Lung (tissue), 12 donors: ENCODE results near the gene GALT. TPM values are rescaled to one million over a fixed set of nuclear protein-coding genes. Genes with fewer than 3 reads are reported as not detected.

Source experiments
- ATAC-seq: fragments of 200-7000 bp; cut with Tn5 transposase; one replicate; pipeline ENCODE4 v1.9.1; 2020; ENCODE audit warnings: moderate number of reproducible peaks; ENCODE audit not compliant: insufficient read depth, low FRiP score
- DNase-seq, 3 donors: peaks; one replicate each; pipeline ENCODE4 v3.0.0-alpha.2; 2013 to 2017
- H3K27ac ChIP-seq, 2 donors: one replicate each; pipeline ENCODE4 v1.5.1; 2013; ENCODE audit warnings: mild to moderate bottlenecking in 2 of 2, moderate library complexity in 2 of 2, control low read depth in 1 of 2, inconsistent platforms in 1 of 2, low read depth in 1 of 2, low read length in 1 of 2
- H3K27me3 ChIP-seq, 3 donors: one replicate each; pipeline ENCODE4 v1.5.1; 2013; ENCODE audit warnings: low read length in 2 of 3; ENCODE audit not compliant: control insufficient read depth in 3 of 3, insufficient read depth in 3 of 3
- H3K36me3 ChIP-seq, 4 donors: one replicate each; pipeline ENCODE4 v1.5.1; 2013; ENCODE audit warnings: low read length in 4 of 4, mild to moderate bottlenecking in 1 of 4, moderate library complexity in 1 of 4; ENCODE audit not compliant: control insufficient read depth in 4 of 4, insufficient read depth in 4 of 4
- H3K4me1 ChIP-seq, 5 donors: one replicate each; pipeline ENCODE4 v1.5.1; 2013; ENCODE audit warnings: low read length in 5 of 5, mild to moderate bottlenecking in 2 of 5, moderate library complexity in 1 of 5; ENCODE audit not compliant: control insufficient read depth in 5 of 5, insufficient read depth in 5 of 5
- H3K4me3 ChIP-seq: one replicate; pipeline ENCODE4 v1.5.1; 2013; ENCODE audit warnings: mild to moderate bottlenecking, control low read depth, moderate library complexity
- H3K9ac ChIP-seq, 2 donors: one replicate each; pipeline ENCODE4 v1.5.1; 2013; ENCODE audit warnings: low read length in 2 of 2, control low read depth in 1 of 2; ENCODE audit not compliant: insufficient read depth in 1 of 2
- H3K9me3 ChIP-seq, 4 donors: one replicate each; pipeline ENCODE4 v1.5.1; 2013; ENCODE audit warnings: low read length in 3 of 4, mild to moderate bottlenecking in 1 of 4, moderate library complexity in 1 of 4; ENCODE audit not compliant: control insufficient read depth in 4 of 4, insufficient read depth in 3 of 4
- CTCF ChIP-seq: IDR thresholded peaks from 2 replicates; pipeline ENCODE4 v1.5.1; 2012; ENCODE audit warnings: mild to moderate bottlenecking; ENCODE audit errors: control extremely low read depth, extremely low read depth
- WGBS, 2 donors: extraction: QIAGEN DNeasy Blood & Tissue Kit; methylation state at CpG; one replicate each; pipeline ENCODE4 v1.1.7; 2013; 5-methylcytosine and 5-hydroxymethylcytosine counted together
- polyA plus RNA-seq, 2 donors: library from polyadenylated mRNA; stranded (reverse); fragments of 200-250 nt; gene quantifications; one replicate each; pipeline ENCODE4 v1.2.1, GENCODE V29; 2013
- total RNA-seq, 2 donors: library from RNA; depleted of rRNA in 1 of 2; stranded (reverse); fragments of >200 nt in 1 of 2; gene quantifications; one replicate each; pipeline ENCODE4 v1.2.1, GENCODE V29; 2014 to 2021
- donor health status: control.
- donor health status: control.
- donor health status: Bipolar disorder and iron deficiency.
- donor health status: healthy.
- donor health status: DM: yes; HTN: yes; CAD: no.

The GALT gene
- total and polyA plus RNA-seq, 4 donors, result 23.9 to 53.0 (median 41.4) TPM

GRCh38 chr9:34686231-34686630 lies 39.8 kb downstream of the GALT start:
- H3K27me3 ChIP-seq, result no peaks in the 10 kb centered on the region
- TF ChIP-seq CTCF, result no peak
- no peaks in the 10 kb centered on the region for H3K9me3 ChIP-seq
- WGBS, 2 donors, result 82 to 87% methylated on average over 5 of the region's 5 CpGs
- H3K27ac ChIP-seq, result no peak overlapping the region
- DNase-seq (no peak), ATAC-seq (no peak)
- H3K36me3 ChIP-seq, result peaks cover 0 to 1% (median 0%) of the 10 kb centered on the region in 4 donors
- no peak overlapping the region for H3K9ac ChIP-seq
- peaks cover 0 to 4% (median 0%) of the 10 kb centered on the region in 5 donors for H3K4me1 ChIP-seq
- no peak overlapping the region for H3K4me3 ChIP-seq

GRCh38 chr9:34686732-34687131 lies 40.3 kb downstream of the GALT start:
- DNase-seq, result no peak
- ATAC-seq, result no peak
- no peak for TF ChIP-seq CTCF
- H3K9ac ChIP-seq, result no peak overlapping the region
- no peaks in the 10 kb centered on the region for H3K9me3 ChIP-seq
- no peak overlapping the region for H3K4me3 ChIP-seq
- H3K27ac ChIP-seq, result no peak overlapping the region
- peaks cover 0 to 4% (median 0%) of the 10 kb centered on the region in 5 donors for H3K4me1 ChIP-seq
- 31 to 44% methylated on average over 1 of the region's 1 CpG for WGBS, 2 donors
- H3K27me3 ChIP-seq, result no peaks in the 10 kb centered on the region
- no peaks in the 10 kb centered on the region for H3K36me3 ChIP-seq

GRCh38 chr9:34687276-34688030 lies 41.0 kb downstream of the GALT start:
- ATAC-seq, result no peak

More at GRCh38 chr9:34687276-34688030, 41.0 kb downstream of the GALT start:
- Histone ChIP-seq H3K9ac (no peak overlapping the region), H3K27me3 (no peaks in the 10 kb centered on the region), H3K4me1 (peaks cover 0 to 4% (median 0%) of the 10 kb centered on the region in 5 donors), H3K9me3 (no peaks in the 10 kb centered on the region), H3K4me3 (no peak overlapping the region), H3K36me3 (no peaks in the 10 kb centered on the region), H3K27ac (no peak overlapping the region)
- 83 to 89% methylated on average over 10 of the region's 10 CpGs for WGBS, 2 donors
- peak in 1 of 3 donors; percentile 29 for DNase-seq
- no peak for TF ChIP-seq CTCF
